Stimulated activated memory B cell treated with anti-CD40 and anti-IgM and Interleukin-4, amounts not matched to agents 10 μg/mL and 1 μg/mL and 100 μg/mL, for 72 hours (primary cell): Measurements from ENCODE around the gene ADIPOR2.
"Not testable (repeated sequence)": the region's sequence is repeated elsewhere in the genome, so short reads cannot be mapped to it uniquely, and the experiment has no call there.

Source experiments
- ATAC-seq: fragments of 150-1000 bp; cut with Tn5 transposase; 2 replicates; pipeline ENCODE4 v1.10.0; 2021
- H3K27ac Mint-ChIP-seq: one replicate; pipeline ENCODE4 v1.8.0; 2022; ENCODE audit warnings: mild to moderate bottlenecking, mixed read lengths
- H3K27me3 Mint-ChIP-seq: one replicate; pipeline ENCODE4 v1.8.0; 2022; ENCODE audit warnings: mixed read lengths
- H3K36me3 Mint-ChIP-seq: one replicate; pipeline ENCODE4 v1.8.0; 2022; ENCODE audit warnings: mixed read lengths
- H3K4me1 Mint-ChIP-seq: one replicate; pipeline ENCODE4 v1.8.0; 2022; ENCODE audit warnings: mixed read lengths
- H3K4me3 Mint-ChIP-seq: one replicate; pipeline ENCODE4 v1.8.0; 2022; ENCODE audit warnings: mild to moderate bottlenecking, moderate library complexity, mixed read lengths
- H3K9me3 Mint-ChIP-seq: one replicate; pipeline ENCODE4 v1.8.0; 2022; ENCODE audit warnings: mixed read lengths

The ADIPOR2 gene

DNA sequence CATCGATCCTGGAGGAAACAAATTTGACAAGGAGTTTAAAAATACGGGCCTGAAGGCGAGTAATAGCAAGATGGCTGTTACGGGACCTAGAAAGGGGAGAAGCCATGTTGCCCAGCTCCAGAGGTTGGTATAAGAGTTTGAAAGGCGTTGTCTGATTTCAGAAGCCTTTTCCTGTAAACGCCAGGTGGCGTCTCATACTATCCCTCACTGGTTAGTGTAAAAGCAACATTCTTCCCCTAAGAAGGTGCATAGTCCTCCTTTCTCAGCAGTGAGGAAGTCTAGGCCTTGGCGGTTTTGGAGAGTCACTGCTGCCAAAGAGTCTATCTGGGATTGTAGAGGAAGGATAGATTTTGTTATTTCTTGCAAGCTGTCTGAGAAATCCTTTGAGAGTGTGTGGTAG, 20.0 kb downstream of the ADIPOR2 start:
- H3K36me3 Mint-ChIP-seq = peaks cover 21% of the 10 kb centered on the region
- not testable (repeated sequence) for H3K27me3 Mint-ChIP-seq, ATAC-seq, H3K4me3 Mint-ChIP-seq, H3K9me3 Mint-ChIP-seq, H3K27ac Mint-ChIP-seq
- peaks cover 50% of the 10 kb centered on the region for H3K4me1 Mint-ChIP-seq

- H3K4me1 Mint-ChIP-seq = peaks cover 48% of the 10 kb centered on the region
- ATAC-seq, H3K27me3 Mint-ChIP-seq, H3K27ac Mint-ChIP-seq, H3K4me3 Mint-ChIP-seq, H3K9me3 Mint-ChIP-seq: not testable (repeated sequence)
- peaks cover 25% of the 10 kb centered on the region for H3K36me3 Mint-ChIP-seq
Observed at GRCh38 chr12:1711536-1712211, 20.8 kb downstream of the ADIPOR2 start.

DNA sequence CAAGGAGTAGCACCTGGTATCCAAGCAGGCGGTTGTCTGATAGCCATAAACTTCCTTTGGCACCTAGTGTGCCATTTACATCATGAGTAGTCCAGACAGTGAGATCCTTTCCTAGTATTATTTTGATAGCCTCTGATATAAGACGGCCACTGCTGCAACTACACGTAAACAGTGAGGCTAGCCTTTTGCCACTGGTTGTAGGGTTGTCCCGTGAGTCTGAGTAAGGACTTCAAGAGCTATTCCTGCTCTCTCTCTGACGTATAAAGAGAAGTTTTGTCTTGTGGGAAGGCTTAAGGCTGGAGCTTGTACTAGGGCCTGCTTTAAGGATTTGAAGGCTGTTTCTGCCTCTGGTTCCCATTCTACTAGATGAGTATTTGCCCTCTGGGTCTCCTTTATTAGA, 21.4 kb downstream of the ADIPOR2 start:
- Mint-ChIP-seq H3K36me3 (peaks cover 25% of the 10 kb centered on the region), H3K4me1 (peaks cover 42% of the 10 kb centered on the region)
- H3K27me3 Mint-ChIP-seq, H3K27ac Mint-ChIP-seq, H3K4me3 Mint-ChIP-seq, H3K9me3 Mint-ChIP-seq, ATAC-seq: not testable (repeated sequence)

DNA sequence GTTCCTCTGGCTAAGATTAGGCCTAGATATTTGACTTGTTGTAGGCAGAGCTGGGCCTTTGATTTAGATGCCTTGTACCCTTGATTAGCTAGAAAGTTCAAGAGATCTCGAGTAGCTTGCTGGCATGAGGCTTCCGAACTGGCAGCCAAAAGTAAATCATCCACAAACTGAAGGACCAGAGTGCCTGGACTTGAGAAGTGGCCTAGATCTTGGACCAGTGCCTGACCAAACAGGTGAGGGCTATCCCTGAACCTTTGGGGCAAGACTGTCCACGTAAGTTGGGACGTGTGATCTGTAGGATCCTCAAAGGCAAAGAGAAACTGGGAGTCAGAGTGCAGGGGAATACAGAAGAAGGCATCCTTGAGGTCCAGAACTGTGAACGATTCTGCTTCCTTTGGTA, 22.0 kb downstream of the ADIPOR2 start:
- H3K9me3 Mint-ChIP-seq, H3K4me3 Mint-ChIP-seq, ATAC-seq, H3K27ac Mint-ChIP-seq, H3K27me3 Mint-ChIP-seq: not testable (repeated sequence)
- H3K36me3 Mint-ChIP-seq = peaks cover 25% of the 10 kb centered on the region
- H3K4me1 Mint-ChIP-seq = peaks cover 41% of the 10 kb centered on the region

- not testable (repeated sequence) for H3K27me3 Mint-ChIP-seq, H3K4me3 Mint-ChIP-seq, H3K9me3 Mint-ChIP-seq, H3K27ac Mint-ChIP-seq, ATAC-seq
- Mint-ChIP-seq H3K4me1 (peaks cover 39% of the 10 kb centered on the region), H3K36me3 (peaks cover 25% of the 10 kb centered on the region)
Observed at GRCh38 chr12:1713783-1714348, 23.0 kb downstream of the ADIPOR2 start.

- not testable (repeated sequence) for H3K27ac Mint-ChIP-seq
Observed at GRCh38 chr12:1715459-1715858, 24.6 kb downstream of the ADIPOR2 start.

DNA sequence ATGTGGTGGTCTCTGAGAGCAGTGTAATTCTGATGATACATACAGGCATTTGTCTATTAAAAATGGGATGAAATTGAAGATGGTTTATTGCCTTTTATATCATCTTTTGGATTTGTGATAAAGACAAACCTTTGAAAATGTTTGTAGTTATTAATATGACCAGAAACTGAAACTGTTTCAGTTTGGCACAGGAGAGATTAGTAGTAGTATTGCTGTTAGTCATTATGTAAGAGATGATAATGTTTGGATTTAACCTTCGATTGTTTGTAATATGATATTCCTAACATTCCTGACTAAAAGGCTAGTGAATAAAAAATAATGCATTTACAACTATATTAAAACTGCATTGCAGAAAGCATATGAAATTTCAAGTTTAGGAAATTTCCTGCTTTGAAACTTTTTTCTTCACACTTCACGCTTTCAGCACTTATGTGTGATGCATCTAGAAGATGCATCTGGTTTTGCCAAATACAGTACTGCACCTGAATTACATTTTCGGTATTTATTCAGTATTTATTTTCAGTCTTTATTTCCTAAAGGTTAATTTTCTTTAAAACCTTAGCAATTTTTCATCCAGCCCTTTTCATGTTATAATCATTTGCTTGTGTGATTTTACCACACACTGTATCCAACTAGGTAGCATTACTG, 25.5 kb downstream of the ADIPOR2 start:
- no peak overlapping the region for H3K4me3 Mint-ChIP-seq
- H3K27me3 Mint-ChIP-seq = no peaks in the 10 kb centered on the region
- peaks cover 25% of the 10 kb centered on the region for H3K36me3 Mint-ChIP-seq
- H3K27ac Mint-ChIP-seq = no peak overlapping the region
- ATAC-seq = no peak
- peaks cover 36% of the 10 kb centered on the region for H3K4me1 Mint-ChIP-seq
- H3K9me3 Mint-ChIP-seq = peaks cover 3% of the 10 kb centered on the region

More at GRCh38 chr12:1715459-1715858, 24.6 kb downstream of the ADIPOR2 start:
- Mint-ChIP-seq H3K36me3 (peaks cover 25% of the 10 kb centered on the region), H3K4me1 (peaks cover 33% of the 10 kb centered on the region)
- H3K27me3 Mint-ChIP-seq, H3K9me3 Mint-ChIP-seq, H3K4me3 Mint-ChIP-seq, ATAC-seq: not testable (repeated sequence)

- H3K27ac Mint-ChIP-seq = no peak overlapping the region
- H3K4me1 Mint-ChIP-seq = peaks cover 36% of the 10 kb centered on the region
- no peak overlapping the region for H3K4me3 Mint-ChIP-seq
- peaks cover 25% of the 10 kb centered on the region for H3K36me3 Mint-ChIP-seq
- no peak for ATAC-seq
- H3K27me3 Mint-ChIP-seq = no peaks in the 10 kb centered on the region
- H3K9me3 Mint-ChIP-seq = peaks cover 3% of the 10 kb centered on the region
Observed at GRCh38 chr12:1716911-1717310, 26.0 kb downstream of the ADIPOR2 start.

- ATAC-seq = no peak
- Mint-ChIP-seq H3K36me3 (peaks cover 23% of the 10 kb centered on the region), H3K9me3 (peaks cover 3% of the 10 kb centered on the region), H3K4me3 (no peak overlapping the region), H3K27ac (no peak overlapping the region), H3K27me3 (no peaks in the 10 kb centered on the region), H3K4me1 (peaks cover 40% of the 10 kb centered on the region)
Observed at GRCh38 chr12:1719139-1719538, 28.3 kb downstream of the ADIPOR2 start.

DNA sequence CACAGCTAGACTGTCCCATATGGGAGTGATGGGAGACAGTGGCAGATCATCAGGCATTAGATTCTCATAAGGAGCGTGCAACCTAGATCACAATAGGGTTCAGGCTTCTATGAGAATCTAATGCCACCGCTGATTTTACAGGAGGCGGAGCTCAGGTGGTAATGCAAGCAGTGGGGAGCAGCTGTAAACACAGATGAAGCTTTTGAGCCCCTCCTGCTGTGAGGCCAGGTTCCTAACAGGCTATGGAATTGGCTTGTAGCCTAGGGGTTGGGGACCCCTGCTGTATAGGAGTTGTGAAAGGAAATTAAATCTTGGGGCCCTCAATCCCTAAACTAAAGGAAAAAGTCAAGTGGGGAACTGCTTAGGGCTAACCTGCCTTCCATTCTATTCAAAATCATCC, 29.6 kb downstream of the ADIPOR2 start:
- no peaks in the 10 kb centered on the region for H3K27me3 Mint-ChIP-seq
- peaks cover 14% of the 10 kb centered on the region for H3K36me3 Mint-ChIP-seq
- ATAC-seq = no peak

GRCh38 chr12:1723721-1724120, 32.9 kb downstream of the ADIPOR2 start:
- Mint-ChIP-seq H3K9me3 (no peaks in the 10 kb centered on the region), H3K27me3 (no peaks in the 10 kb centered on the region), H3K4me1 (peaks cover 30% of the 10 kb centered on the region), H3K27ac (no peak overlapping the region), H3K4me3 (no peak overlapping the region), H3K36me3 (peaks cover 21% of the 10 kb centered on the region)
- ATAC-seq = no peak

More for the DNA sequence above, 29.6 kb downstream of the ADIPOR2 start:
- Mint-ChIP-seq H3K27ac (no peak overlapping the region), H3K4me3 (no peak overlapping the region), H3K9me3 (no peaks in the 10 kb centered on the region), H3K4me1 (peaks cover 31% of the 10 kb centered on the region)

GRCh38 chr12:1724250-1724649, 33.4 kb downstream of the ADIPOR2 start:
- peaks cover 30% of the 10 kb centered on the region for H3K4me1 Mint-ChIP-seq
- H3K9me3 Mint-ChIP-seq = no peaks in the 10 kb centered on the region
- H3K4me3 Mint-ChIP-seq = no peak overlapping the region
- H3K27me3 Mint-ChIP-seq = no peaks in the 10 kb centered on the region
- H3K36me3 Mint-ChIP-seq = peaks cover 21% of the 10 kb centered on the region
- ATAC-seq = no peak
- no peak overlapping the region for H3K27ac Mint-ChIP-seq

- Mint-ChIP-seq H3K4me3 (no peak overlapping the region), H3K27ac (no peak overlapping the region), H3K27me3 (no peaks in the 10 kb centered on the region), H3K9me3 (no peaks in the 10 kb centered on the region), H3K4me1 (peaks cover 17% of the 10 kb centered on the region), H3K36me3 (peaks cover 27% of the 10 kb centered on the region)
- ATAC-seq = no peak
Observed at GRCh38 chr12:1726753-1727152, 35.9 kb downstream of the ADIPOR2 start.

DNA sequence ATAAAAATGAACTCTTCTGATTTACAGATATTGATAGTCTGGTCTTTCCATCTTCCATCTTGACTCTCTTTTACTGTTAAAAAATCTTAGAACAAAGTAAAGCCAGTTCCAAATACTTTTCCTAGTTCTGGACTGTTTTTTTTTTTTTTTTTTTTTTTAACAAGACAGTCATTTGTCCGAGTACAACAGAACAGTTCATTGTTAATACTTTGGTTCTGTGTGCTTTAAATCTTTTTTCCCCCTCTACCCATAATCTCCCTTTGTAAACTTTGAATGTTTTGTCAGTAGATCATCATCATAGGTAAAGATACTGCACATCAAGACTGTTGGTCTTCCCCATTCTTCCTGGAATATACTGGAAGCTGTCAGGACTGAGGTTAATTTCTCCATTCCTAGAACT, 38.0 kb downstream of the ADIPOR2 start:
- peaks cover 15% of the 10 kb centered on the region for H3K4me1 Mint-ChIP-seq

DNA sequence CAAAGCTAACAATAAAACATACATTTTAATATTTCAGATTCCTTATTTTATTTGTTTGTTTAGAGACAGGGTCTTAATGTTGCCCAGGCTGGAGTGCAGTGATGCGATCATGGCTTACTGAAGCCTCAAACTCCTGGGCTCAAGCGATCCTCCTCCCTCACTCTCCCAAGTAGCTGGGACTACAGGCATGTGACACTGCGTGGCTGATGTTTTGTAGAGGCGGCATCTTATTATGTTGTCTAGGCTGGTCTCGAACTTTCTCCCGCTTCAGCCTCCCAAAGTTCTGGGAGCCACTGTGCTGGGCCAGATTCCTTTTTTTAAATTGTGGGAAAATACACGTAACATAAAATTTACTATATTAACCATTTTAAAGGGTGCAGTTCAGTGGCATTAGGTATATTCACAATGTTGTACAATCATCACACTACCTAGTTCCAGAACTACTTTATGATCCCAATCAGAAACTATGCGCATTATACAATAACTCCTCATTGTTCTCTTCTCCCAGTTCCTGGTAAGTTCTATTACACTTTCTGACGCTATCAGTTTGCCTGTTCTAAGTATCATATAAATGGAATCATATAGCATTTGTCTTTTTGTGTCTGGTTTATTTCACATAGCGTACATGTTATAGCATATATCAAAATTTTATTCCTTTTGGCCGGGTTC, 40.3 kb downstream of the ADIPOR2 start:
- no peak overlapping the region for H3K4me3 Mint-ChIP-seq
- no peak for ATAC-seq
- H3K4me1 Mint-ChIP-seq = peaks cover 16% of the 10 kb centered on the region
- peaks cover 21% of the 10 kb centered on the region for H3K36me3 Mint-ChIP-seq
- no peaks in the 10 kb centered on the region for H3K27me3 Mint-ChIP-seq
- H3K9me3 Mint-ChIP-seq = no peaks in the 10 kb centered on the region
- no peak overlapping the region for H3K27ac Mint-ChIP-seq

More for the DNA sequence above, 38.0 kb downstream of the ADIPOR2 start:
- ATAC-seq = no peak
- Mint-ChIP-seq H3K27ac (no peak overlapping the region), H3K9me3 (no peaks in the 10 kb centered on the region), H3K4me3 (no peak overlapping the region), H3K27me3 (no peaks in the 10 kb centered on the region), H3K36me3 (peaks cover 27% of the 10 kb centered on the region)
